ENCODE measurements around the gene CCDC57.
"Not testable (repeated sequence)": the region's sequence is repeated elsewhere in the genome, so short reads cannot be mapped to it uniquely, and the experiment has no call there.

The CCDC57 gene

GRCh38 chr17:82174042-82174857 is 38.4 kb downstream of the CCDC57 start:
- not testable (repeated sequence) for DNase-seq

GRCh38 chr17:82173351-82174041 is 39.1 kb downstream of the CCDC57 start:
- DNase-seq: no peak

GRCh38 chr17:82172486-82173160 is 40.0 kb downstream of the CCDC57 start:
- DNase-seq: no peak

GRCh38 chr17:82171750-82172375 is 40.8 kb downstream of the CCDC57 start:
- DNase-seq: no peak

GRCh38 chr17:82170412-82170961 is 42.2 kb downstream of the CCDC57 start:
- no peak for DNase-seq

GRCh38 chr17:82168568-82168967 is 44.1 kb downstream of the CCDC57 start:
- DNase-seq: no peak

- no peak for DNase-seq
Observed at GRCh38 chr17:82167028-82167427, 45.6 kb downstream of the CCDC57 start.

GRCh38 chr17:82164853-82165252 is 47.8 kb downstream of the CCDC57 start:
- no peak for DNase-seq

GRCh38 chr17:82161216-82161615 is 51.4 kb downstream of the CCDC57 start:
- DNase-seq: no peak

GRCh38 chr17:82160075-82160474 is 52.6 kb downstream of the CCDC57 start:
- peak; percentile 46 for DNase-seq

GRCh38 chr17:82158825-82159224 is 53.8 kb downstream of the CCDC57 start:
- no peak for DNase-seq

GRCh38 chr17:82157046-82158035 is 55.3 kb downstream of the CCDC57 start:
- DNase-seq: no peak

- DNase-seq: no peak
Observed at GRCh38 chr17:82156284-82156925, 56.2 kb downstream of the CCDC57 start.

- DNase-seq: no peak
Observed at GRCh38 chr17:82155606-82156005, 57.0 kb downstream of the CCDC57 start.

- DNase-seq: no peak
Observed at GRCh38 chr17:82154881-82155331, 57.7 kb downstream of the CCDC57 start.

GRCh38 chr17:82153745-82154375 is 58.8 kb downstream of the CCDC57 start:
- peak; percentile 57 for DNase-seq

GRCh38 chr17:82153295-82153691 is 59.3 kb downstream of the CCDC57 start:
- no peak for DNase-seq

- DNase-seq: no peak
Observed at GRCh38 chr17:82152556-82153294, 59.9 kb downstream of the CCDC57 start.

- DNase-seq: no peak
Observed at GRCh38 chr17:82152114-82152513, 60.5 kb downstream of the CCDC57 start.
